ENCODE data around the gene ADAMTS19.

- TF ChIP-seq TAF1 (IDR thresholded peaks at IDR 0.05; ENCODE audit: low read depth) (no peak), FOXM1 (IDR thresholded peaks at IDR 0.05; ENCODE audit: borderline replicate concordance, low read depth) (no peak), NFIC (IDR thresholded peaks at IDR 0.05) (no peak), YY1 (IDR thresholded peaks at IDR 0.05; ENCODE audit: low read depth) (no peak)
- TF ChIP-seq, protein P1, sequence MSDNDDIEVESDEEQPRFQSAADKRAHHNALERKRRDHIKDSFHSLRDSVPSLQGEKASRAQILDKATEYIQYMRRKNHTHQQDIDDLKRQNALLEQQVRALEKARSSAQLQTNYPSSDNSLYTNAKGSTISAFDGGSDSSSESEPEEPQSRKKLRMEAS (IDR thresholded peaks at IDR 0.05) = no peak
- TF ChIP-seq, protein P2, sequence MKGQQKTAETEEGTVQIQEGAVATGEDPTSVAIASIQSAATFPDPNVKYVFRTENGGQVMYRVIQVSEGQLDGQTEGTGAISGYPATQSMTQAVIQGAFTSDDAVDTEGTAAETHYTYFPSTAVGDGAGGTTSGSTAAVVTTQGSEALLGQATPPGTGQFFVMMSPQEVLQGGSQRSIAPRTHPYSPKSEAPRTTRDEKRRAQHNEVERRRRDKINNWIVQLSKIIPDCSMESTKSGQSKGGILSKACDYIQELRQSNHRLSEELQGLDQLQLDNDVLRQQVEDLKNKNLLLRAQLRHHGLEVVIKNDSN (IDR thresholded peaks at IDR 0.05) = no peak
These were observed 47.4 kb upstream of the ADAMTS19 start for GRCh38 chr5:129412721-129413120.
